Measurements from ENCODE around the gene PDE4B.

DNA sequence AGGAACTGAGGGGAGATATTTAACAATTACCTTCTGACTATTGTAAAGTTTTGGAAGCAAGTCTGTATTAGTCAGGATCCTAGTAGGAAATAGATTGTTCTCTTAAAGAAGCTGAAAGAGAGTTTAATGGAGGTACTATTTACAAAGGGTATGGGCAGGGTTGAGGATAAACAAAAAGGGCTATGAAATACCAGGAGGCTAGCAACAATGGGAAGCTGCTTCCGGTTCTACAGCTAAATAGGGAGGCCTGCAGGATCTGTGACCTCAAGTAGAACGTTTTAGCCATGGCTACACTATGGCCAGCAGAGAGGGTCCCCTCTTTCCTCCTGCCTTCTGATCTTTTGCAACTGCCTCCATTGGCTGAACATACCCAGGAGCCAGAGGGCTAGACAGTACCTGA, 117.7 kb downstream of the PDE4B start:
- TF ChIP-seq CTCF (IDR thresholded peaks at IDR 0.05; ENCODE audit: low read depth, low read length) (no peak), EZH2phosphoT487 (IDR thresholded peaks at IDR 0.05; ENCODE audit: low read depth) (no peak)
